Loucy (cell line): Measurements from ENCODE around the gene PCNT.

Source experiments
- H2AFZ ChIP-seq: fragments of 200-600 bp; sonication (generic); 2 replicates; pipeline ENCODE4 v1.6.0; 2016; ENCODE audit warnings: antibody characterized with exemption, mild to moderate bottlenecking, low read length, moderate library complexity
- H3F3A ChIP-seq: fragments of 200-600 bp; 2 replicates; pipeline ENCODE4 v1.6.0; 2016; ENCODE audit warnings: antibody characterized with exemption, low read depth, mild to moderate bottlenecking
- H3K27me3 ChIP-seq: fragments of 200-600 bp; sonication (generic); 2 replicates; pipeline ENCODE4 v1.6.1; 2014; ENCODE audit warnings: low read length, mild to moderate bottlenecking; ENCODE audit not compliant: insufficient read depth, poor library complexity, severe bottlenecking
- H3K36me3 ChIP-seq: fragments of 200-600 bp; sonication (generic); 2 replicates; pipeline ENCODE4 v1.6.1; 2016; ENCODE audit warnings: low read length; ENCODE audit not compliant: insufficient read depth
- H3K4me1 ChIP-seq: fragments of 200-600 bp; sonication (generic); 2 replicates; pipeline ENCODE4 v1.5.1; 2014; ENCODE audit warnings: low read length, mild to moderate bottlenecking; ENCODE audit not compliant: insufficient read depth, poor library complexity, severe bottlenecking
- H3K4me2 ChIP-seq: fragments of 200-600 bp; sonication (generic); 2 replicates; pipeline ENCODE4 v1.6.0; 2014; ENCODE audit warnings: antibody characterized with exemption, low read length, low read depth, mild to moderate bottlenecking; ENCODE audit not compliant: poor library complexity, severe bottlenecking
- H3K4me3 ChIP-seq: fragments of 200-600 bp; sonication (generic); 2 replicates; pipeline ENCODE4 v1.5.1; 2014; ENCODE audit warnings: low read length, mild to moderate bottlenecking, mixed read lengths; ENCODE audit not compliant: poor library complexity, severe bottlenecking
- H3K79me2 ChIP-seq: fragments of 200-600 bp; sonication (generic); 2 replicates; pipeline ENCODE4 v1.6.1; 2014; ENCODE audit warnings: low read length; ENCODE audit not compliant: insufficient read depth
- H3K9ac ChIP-seq: fragments of 200-600 bp; sonication (generic); 2 replicates; pipeline ENCODE4 v1.6.0; 2014; ENCODE audit warnings: mild to moderate bottlenecking, low read depth, low read length, moderate library complexity; ENCODE audit not compliant: poor library complexity, severe bottlenecking
- H3K9me2 ChIP-seq: fragments of 200-600 bp; sonication (generic); replicated peaks from 2 replicates; pipeline ENCODE4 v1.6.1; 2016; ENCODE audit warnings: low read depth, low read length, mixed read lengths
- H3K9me3 ChIP-seq: fragments of 200-600 bp; sonication (generic); 2 replicates; pipeline ENCODE4 v1.6.1; 2014; ENCODE audit warnings: mild to moderate bottlenecking, antibody characterized with exemption, low read length, low read depth; ENCODE audit not compliant: insufficient read depth
- H4K20me1 ChIP-seq: fragments of 200-600 bp; sonication (generic); 2 replicates; pipeline ENCODE4 v1.6.0; 2014; ENCODE audit warnings: antibody characterized with exemption, low read length, mild to moderate bottlenecking; ENCODE audit not compliant: insufficient read depth, poor library complexity, severe bottlenecking
- EZH2phosphoT487 ChIP-seq: fragments of 200-600 bp; IDR thresholded peaks from 2 replicates; pipeline ENCODE4 v1.6.1; 2018; ENCODE audit warnings: antibody characterized with exemption, mild to moderate bottlenecking, moderate library complexity, borderline replicate concordance
- TF ChIP-seq, protein P1 (sequence below): fragments of 200-600 bp; sonication (generic); conservative IDR thresholded peaks from 2 replicates; pipeline ENCODE4 v1.5.1; 2014; ENCODE audit warnings: mild to moderate bottlenecking, antibody characterized with exemption, low read length

Gene PCNT

DNA sequence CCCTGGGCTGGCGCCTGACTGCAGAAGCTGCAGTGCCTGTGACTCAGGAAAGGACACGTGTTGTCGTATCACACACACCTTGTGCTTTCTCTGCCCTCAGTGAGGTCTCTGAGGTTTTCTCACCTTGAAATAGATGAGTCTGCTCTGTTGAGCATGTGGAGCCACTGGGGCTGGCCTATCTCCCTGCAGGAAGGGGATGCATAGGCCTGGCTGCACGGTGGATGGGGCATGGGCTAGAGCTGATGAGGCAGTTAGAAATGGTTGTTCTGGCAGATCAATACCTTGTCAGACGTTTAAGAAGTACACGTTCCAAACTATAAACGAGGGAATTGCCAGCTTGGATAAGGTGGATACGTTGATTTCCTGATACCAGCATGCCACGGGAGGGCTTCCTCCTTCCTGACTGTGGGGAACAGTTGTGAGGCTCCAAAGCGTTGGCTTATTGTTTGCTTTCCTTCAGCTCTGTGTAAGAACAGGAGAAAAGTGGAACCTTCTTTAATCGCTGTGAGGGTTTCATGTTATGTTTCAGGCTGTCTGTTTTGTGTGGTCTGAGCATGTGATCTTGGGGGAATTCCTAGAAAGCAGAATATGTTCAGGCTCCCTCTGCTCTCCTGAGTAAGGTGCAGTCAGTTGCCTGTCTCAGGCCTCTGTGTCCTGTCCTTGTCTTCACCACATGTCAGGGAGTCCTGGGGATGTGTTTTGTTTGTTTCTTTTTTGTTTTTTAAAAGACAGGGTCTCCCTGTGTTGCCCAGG is 44.8 kb downstream of the PCNT start:
- no peak overlapping the region for H3K9ac ChIP-seq
- TF ChIP-seq, protein P1, sequence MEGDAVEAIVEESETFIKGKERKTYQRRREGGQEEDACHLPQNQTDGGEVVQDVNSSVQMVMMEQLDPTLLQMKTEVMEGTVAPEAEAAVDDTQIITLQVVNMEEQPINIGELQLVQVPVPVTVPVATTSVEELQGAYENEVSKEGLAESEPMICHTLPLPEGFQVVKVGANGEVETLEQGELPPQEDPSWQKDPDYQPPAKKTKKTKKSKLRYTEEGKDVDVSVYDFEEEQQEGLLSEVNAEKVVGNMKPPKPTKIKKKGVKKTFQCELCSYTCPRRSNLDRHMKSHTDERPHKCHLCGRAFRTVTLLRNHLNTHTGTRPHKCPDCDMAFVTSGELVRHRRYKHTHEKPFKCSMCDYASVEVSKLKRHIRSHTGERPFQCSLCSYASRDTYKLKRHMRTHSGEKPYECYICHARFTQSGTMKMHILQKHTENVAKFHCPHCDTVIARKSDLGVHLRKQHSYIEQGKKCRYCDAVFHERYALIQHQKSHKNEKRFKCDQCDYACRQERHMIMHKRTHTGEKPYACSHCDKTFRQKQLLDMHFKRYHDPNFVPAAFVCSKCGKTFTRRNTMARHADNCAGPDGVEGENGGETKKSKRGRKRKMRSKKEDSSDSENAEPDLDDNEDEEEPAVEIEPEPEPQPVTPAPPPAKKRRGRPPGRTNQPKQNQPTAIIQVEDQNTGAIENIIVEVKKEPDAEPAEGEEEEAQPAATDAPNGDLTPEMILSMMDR: no peak
- TF ChIP-seq EZH2phosphoT487: no peak

DNA sequence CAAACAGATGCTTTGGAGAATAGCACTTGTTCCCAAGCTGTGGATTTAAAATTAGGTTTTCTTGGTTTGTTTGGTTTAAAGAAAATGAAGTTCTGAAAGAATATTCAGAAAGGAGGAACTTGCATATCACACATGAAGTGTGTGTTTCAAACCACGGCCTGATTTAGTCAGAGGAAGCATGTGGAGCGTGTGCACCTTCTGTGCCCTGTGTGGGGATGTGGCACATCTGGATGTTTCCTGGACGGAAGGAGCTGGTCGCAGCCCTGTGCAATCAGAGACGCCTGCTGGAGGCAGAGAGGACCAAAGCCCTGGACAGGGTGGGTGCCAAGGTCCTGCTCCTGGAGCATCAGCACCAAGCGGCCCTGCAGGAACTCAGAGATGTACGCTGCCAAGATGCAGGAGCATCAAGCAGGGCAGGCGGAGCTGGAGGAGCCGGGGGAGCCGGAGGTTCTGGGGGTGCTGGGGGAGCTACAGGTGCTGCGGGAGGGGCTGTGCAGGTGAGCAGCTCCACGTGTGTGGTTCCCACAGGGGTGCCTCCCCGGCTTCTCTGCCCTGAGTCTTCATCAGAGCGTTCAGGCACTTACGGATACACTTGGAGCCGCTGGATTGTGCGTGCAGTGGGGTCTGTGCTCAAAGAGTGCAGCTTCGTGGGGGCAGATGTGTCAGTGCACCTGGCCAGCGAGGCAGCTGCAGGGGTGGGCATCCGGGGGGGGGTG is 45.7 kb downstream of the PCNT start:
- Histone ChIP-seq H3K9me3 (no peaks in the 10 kb centered on the region), H2AFZ (no peak overlapping the region), H4K20me1 (peaks cover 4% of the 10 kb centered on the region), H3K79me2 (peaks cover 49% of the 10 kb centered on the region; the same call in 1 of the 2 replicates), H3K4me2 (no peak overlapping the region), H3K27me3 (no peaks in the 10 kb centered on the region), H3F3A (no peaks in the 10 kb centered on the region), H3K4me3 (no peak overlapping the region), H3K36me3 (peaks cover 57% of the 10 kb centered on the region; the same call in 1 of the 2 replicates), H3K9me2 (no peaks in the 10 kb centered on the region), H3K9ac (no peak overlapping the region), H3K4me1 (peaks cover 11% of the 10 kb centered on the region)
- no peak for TF ChIP-seq EZH2phosphoT487
- TF ChIP-seq, protein P1: no peak

More for the DNA sequence above, 44.8 kb downstream of the PCNT start:
- peaks cover 45% of the 10 kb centered on the region; the same call in 1 of the 2 replicates for H3K79me2 ChIP-seq
- no peaks in the 10 kb centered on the region for H3F3A ChIP-seq
- H3K4me3 ChIP-seq: no peak overlapping the region
- H3K27me3 ChIP-seq: no peaks in the 10 kb centered on the region
- no peaks in the 10 kb centered on the region for H3K9me3 ChIP-seq
- H4K20me1 ChIP-seq: peaks cover 4% of the 10 kb centered on the region
- no peak overlapping the region for H3K4me2 ChIP-seq
- H3K4me1 ChIP-seq: peaks cover 11% of the 10 kb centered on the region
- H2AFZ ChIP-seq: no peak overlapping the region
- no peaks in the 10 kb centered on the region for H3K9me2 ChIP-seq
- H3K36me3 ChIP-seq: peaks cover 64% of the 10 kb centered on the region; the same call in 1 of the 2 replicates

DNA sequence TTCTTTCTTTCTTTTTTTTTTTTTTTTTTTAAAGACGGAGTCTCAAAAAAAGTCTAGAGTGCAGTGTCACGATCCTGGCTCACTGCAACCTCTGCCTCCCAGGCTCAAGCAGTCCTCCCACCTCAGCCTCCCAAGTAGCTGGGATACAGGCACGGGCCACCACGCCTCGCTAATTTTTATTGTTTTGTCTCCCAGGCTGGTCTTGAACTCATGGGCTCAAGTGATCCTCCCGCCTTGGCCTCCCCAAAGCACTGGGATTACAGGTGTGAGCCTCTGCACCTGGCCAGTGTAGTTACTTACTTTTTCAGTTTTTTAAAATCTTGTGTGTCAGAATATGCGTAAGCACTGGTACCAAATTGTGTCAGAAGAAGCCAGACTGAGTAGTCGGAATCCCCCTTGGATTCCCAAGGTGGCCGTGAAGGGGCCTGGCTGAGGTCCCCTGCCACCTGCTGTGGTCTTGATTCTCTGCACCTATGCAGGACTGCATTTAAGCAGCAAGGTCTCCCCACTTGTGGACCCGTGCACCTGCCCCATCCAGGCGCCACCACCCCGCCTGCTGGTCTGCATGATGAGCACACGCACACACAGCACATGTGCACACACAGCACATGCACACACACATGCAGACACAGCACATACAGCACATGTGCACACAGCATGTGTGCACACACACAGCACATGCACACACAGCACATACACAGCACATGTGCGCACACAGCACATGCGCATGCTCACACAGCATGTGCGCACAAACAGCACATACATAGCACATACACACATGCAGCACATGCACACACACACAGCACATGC is 47.5 kb downstream of the PCNT start:
- Histone ChIP-seq H3K9me3 (no peaks in the 10 kb centered on the region), H3K9me2 (no peaks in the 10 kb centered on the region), H3K27me3 (no peaks in the 10 kb centered on the region), H2AFZ (no peak overlapping the region), H4K20me1 (peaks cover 4% of the 10 kb centered on the region), H3K4me1 (peaks cover 11% of the 10 kb centered on the region), H3K4me2 (no peak overlapping the region), H3K79me2 (peaks cover 60% of the 10 kb centered on the region; the same call in 1 of the 2 replicates), H3F3A (no peaks in the 10 kb centered on the region), H3K36me3 (peaks cover 49% of the 10 kb centered on the region; the same call in 1 of the 2 replicates), H3K4me3 (no peak overlapping the region), H3K9ac (no peak overlapping the region)
- TF ChIP-seq EZH2phosphoT487: no peak
- TF ChIP-seq, protein P1: no peak
